Forelimb muscle (tissue), 1 donor: ENCODE results near the gene OPN1MW3. TPM values are rescaled to one million over a fixed set of nuclear protein-coding genes. Genes with fewer than 3 reads are reported as not detected.
"Not testable (repeated sequence)": the region's sequence is repeated elsewhere in the genome, so short reads cannot be mapped to it uniquely, and the experiment has no call there.

ENCODE experiments used
- DNase-seq: peaks from one replicate; pipeline ENCODE4 v3.0.0-alpha.2; 2013; ENCODE audit warnings: low read depth
- polyA plus RNA-seq: library from polyadenylated mRNA; unstranded; fragments of 120-200 nt; gene quantifications from one replicate; pipeline ENCODE4 v1.2.1, GENCODE V29; 2013; ENCODE audit not compliant: insufficient read length

OPN1MW3 gene
- polyA plus RNA-seq, 1 donor = not detected

- DNase-seq = no peak
Measured at GRCh38 chrX:154296731-154297130, 39.3 kb downstream of the OPN1MW3 start.

DNA sequence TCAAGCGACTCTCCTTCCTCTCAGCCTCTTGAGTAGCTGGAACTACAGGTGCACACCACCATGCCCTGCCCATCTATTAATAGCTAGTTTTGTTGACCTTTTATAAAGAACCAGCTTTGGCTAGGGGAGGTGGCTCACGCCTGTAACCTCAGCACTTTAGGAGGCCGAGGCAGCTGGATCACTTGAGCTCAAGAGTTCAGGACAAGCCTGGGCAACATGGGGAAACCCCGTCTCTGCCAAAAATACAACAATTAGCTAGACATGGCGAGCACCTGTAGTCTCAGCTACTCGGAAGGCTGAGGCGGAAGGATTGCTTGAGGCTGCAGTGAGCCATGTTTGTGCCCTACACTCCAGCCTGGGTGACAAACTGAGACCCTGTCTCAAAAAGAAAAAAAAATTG lies 40.9 kb downstream of the OPN1MW3 start:
- DNase-seq = no peak

DNA sequence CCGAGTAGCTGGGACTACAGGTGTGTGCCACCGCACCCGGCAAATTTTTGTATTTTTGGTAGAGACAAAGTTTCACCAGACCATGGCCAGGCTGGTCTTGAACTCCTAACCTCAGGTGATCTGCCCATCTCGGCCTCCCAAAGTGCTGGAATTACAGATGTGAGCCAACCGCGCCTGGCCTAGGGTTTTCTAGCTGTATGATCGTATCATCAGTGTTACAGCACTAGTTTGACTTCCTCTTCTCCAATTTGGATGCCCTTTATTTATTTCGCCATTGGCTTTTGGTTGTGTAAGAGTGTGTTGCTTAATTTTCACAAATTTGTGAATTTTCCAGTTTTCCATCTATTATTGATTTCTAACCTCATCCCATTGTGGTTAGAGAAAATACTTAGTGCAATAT lies 43.4 kb downstream of the OPN1MW3 start:
- no peak for DNase-seq

- not testable (repeated sequence) for DNase-seq
Measured at GRCh38 chrX:154302998-154303397, 45.6 kb downstream of the OPN1MW3 start.

DNA sequence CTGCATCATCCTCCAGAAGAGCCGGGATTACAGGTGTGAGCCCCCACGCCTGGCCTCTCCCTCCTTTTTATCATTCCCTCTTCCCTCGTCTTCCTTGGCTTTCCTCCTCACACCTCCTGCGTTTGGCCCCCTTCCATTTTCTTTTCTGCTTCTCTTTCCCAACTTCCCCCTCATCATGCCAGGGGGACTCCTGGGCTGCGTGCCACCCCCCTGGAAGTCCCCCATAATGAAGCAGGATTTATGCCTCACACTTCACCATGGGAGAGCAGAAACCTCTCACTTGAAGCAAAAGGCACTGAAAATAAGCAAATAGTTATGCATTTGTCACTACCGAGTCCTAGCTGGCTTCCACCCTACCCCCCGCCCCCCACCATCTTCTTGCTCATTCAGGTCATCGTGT lies 46.1 kb downstream of the OPN1MW3 start:
- DNase-seq = no peak

- no peak for DNase-seq
Measured at GRCh38 chrX:154304846-154305245, 47.5 kb downstream of the OPN1MW3 start.

- DNase-seq = no peak
Measured at GRCh38 chrX:154305541-154306205, 48.3 kb downstream of the OPN1MW3 start.

GRCh38 chrX:154307202-154307601 lies 49.8 kb downstream of the OPN1MW3 start:
- no peak for DNase-seq

DNA sequence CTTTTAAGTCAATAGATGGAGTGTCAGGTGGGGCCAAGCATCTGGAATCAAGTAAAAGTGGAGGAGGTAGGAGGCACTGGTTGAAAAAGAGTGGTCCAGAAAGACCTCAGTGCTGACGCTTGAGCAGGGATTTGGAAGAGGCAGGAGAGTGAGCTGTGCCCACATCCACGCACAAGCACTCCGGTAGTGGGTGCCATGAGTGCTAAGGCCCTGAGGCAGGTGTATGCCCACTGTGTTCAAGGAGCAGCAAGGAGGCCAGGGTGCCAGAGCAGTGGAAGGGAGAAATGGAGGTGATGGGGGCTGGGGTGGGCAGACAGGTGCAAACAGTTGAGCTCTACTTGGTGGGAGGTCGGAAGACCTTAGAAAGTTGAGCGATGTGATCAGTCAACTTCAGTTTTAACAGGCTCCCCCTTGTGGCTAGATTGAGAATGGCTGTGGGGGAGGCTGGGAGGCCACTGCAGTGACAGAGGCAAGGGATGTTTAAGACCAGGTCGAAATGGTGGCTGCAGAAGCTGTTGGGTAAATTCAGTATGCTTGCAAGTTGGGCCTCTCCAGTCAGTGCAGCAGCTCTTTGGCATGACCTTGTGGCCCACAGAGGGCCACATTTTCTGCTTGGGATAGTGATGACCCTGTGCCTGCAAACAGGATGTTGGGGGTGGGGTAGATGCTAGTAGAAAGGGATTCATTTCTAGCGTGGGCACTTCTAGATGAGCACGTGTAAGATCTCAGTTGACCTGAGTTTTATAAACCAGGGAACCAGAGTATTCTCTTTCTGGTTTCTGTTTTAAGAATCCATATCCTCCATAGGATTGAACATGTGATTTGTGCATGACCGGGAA lies 50.9 kb downstream of the OPN1MW3 start:
- no peak for DNase-seq

DNA sequence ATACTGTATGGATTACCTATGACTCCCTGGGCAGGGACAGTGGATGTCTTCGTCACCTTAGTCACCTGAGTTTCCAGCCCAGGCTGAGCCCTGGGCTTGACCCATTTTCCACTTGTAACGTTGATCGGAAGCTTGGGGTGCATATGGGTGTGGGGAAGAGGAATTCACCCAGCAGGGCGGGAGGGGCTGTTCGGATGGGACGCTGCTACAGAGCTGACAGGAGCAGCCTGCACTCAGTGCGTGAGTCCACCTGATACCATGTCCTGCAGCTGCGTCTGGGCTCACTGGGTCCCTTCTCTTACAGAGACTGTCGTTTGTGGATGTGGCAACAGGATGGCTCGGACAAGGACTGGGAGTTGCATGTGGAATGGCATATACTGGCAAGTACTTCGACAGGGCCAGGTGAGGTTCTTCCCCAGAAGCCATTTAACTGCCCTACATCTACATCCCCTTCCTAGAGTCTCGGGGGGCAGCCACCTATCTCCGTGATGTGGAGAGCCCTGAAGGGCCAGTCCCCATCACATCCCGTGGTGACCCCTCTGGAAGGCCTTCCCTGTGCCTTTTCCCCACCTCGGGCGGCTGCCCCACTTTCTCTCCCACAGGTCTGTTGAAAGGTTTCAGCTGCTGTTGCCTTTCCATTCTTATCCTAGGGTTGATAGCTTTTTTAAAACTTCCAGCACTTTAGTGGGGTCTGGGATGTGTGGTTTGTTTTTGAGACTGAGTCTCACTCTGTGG lies 51.8 kb downstream of the OPN1MW3 start:
- DNase-seq = no peak

- no peak for DNase-seq
Measured at GRCh38 chrX:154310616-154311536, 53.5 kb downstream of the OPN1MW3 start.

GRCh38 chrX:154312116-154312515 lies 54.7 kb downstream of the OPN1MW3 start:
- no peak for DNase-seq

GRCh38 chrX:154313147-154313546 lies 55.8 kb downstream of the OPN1MW3 start:
- no peak for DNase-seq

DNA sequence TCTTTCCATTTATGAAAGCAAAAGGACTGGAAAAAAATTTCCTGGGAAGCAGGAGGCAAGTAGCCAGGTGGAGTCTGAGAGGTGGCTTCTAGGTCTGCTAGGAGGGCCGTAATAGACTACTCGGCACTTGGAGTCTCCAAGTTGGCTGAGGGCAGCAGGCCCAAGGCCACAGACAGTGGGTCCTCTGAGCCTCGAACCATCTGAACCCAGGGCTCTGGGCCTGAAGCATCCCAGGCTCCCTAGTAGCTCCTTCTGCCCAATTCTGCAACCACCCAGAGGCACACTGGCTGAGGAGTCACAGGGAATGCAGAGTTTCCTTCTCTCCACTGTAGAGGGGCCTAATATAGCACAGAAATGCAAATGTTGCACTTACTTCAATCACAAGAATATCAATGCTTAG lies 58.0 kb downstream of the OPN1MW3 start:
- DNase-seq = no peak

DNA sequence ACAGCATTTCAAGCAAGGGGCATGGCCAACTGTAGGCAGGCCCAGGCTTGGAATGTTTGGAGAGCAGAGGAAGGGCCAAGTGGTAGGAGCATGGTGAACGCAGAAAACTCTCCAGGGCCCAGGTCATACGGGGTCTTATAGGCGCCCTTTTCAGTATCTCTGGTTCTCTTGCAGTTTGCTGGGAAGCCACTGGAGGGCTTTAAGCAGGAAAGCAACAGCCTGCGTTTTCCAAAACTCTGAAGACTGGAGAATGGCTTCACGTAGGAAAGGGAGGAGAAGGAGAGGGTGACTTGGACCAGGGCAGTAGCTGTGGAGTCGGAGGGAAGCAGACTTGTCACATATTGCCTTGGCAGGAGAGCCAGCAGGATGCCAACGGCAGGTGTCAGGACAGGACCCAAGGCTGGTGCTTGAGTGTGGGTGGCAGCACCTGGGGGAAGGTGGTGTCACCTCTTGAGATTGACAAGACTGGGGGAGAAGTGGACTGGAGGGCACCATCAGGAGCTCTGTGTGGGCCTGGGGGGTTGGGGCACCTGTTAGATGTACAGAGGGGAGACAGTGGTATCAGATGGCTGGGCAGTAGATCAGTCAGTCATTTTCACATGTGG lies 60.1 kb downstream of the OPN1MW3 start:
- no peak for DNase-seq

- DNase-seq = no peak
Measured at GRCh38 chrX:154320406-154320805, 63.0 kb downstream of the OPN1MW3 start.

Other genes with a start within 250 kb of the OPN1MW3 start
- gene IRAK1, start 237.7 kb upstream of the OPN1MW3 start, polyA plus RNA-seq = 46.7 TPM
- gene MECP2, start 159.9 kb upstream of the OPN1MW3 start, polyA plus RNA-seq = 21.2 TPM
- not detected for gene OPN1LW, start 113.3 kb upstream of the OPN1MW3 start, polyA plus RNA-seq
- gene OPN1MW, start 75.0 kb upstream of the OPN1MW3 start, polyA plus RNA-seq = not detected
- not detected for gene OPN1MW2, start 37.8 kb upstream of the OPN1MW3 start, polyA plus RNA-seq
- gene TEX28, start 37.5 kb downstream of the OPN1MW3 start, polyA plus RNA-seq = not detected
- 0.22 TPM for gene TKTL1, start 38.2 kb downstream of the OPN1MW3 start, polyA plus RNA-seq
- gene FLNA, start 117.1 kb downstream of the OPN1MW3 start, polyA plus RNA-seq = 223 TPM
- gene EMD, start 121.7 kb downstream of the OPN1MW3 start, polyA plus RNA-seq = 46.8 TPM
- gene RPL10, start 140.8 kb downstream of the OPN1MW3 start, polyA plus RNA-seq = 6,186 TPM
- gene DNASE1L1, start 151.7 kb downstream of the OPN1MW3 start, polyA plus RNA-seq = 48.6 TPM
- gene TAFAZZIN, start 154.0 kb downstream of the OPN1MW3 start, polyA plus RNA-seq = 28.9 TPM
- 55.2 TPM for gene ATP6AP1, start 171.1 kb downstream of the OPN1MW3 start, polyA plus RNA-seq
- 82.5 TPM for gene GDI1, start 179.6 kb downstream of the OPN1MW3 start, polyA plus RNA-seq
- gene FAM50A, start 186.6 kb downstream of the OPN1MW3 start, polyA plus RNA-seq = 59.3 TPM
- gene PLXNA3, start 200.7 kb downstream of the OPN1MW3 start, polyA plus RNA-seq = 39.1 TPM
- gene LAGE3, start 221.7 kb downstream of the OPN1MW3 start, polyA plus RNA-seq = 11.3 TPM
- 23.2 TPM for gene UBL4A, start 229.0 kb downstream of the OPN1MW3 start, polyA plus RNA-seq
- 10.8 TPM for gene SLC10A3, start 233.0 kb downstream of the OPN1MW3 start, polyA plus RNA-seq